NT2/D1 (cell line): ENCODE results near the gene CARS2.

Experiments
- SUZ12 ChIP-seq: IDR thresholded peaks from 2 replicates; pipeline ENCODE4 v1.6.1; 2011; ENCODE audit not compliant: insufficient read length, insufficient read depth; ENCODE audit errors: extremely low read depth
- ZNF274 ChIP-seq: IDR thresholded peaks from 2 replicates; pipeline ENCODE4 v1.6.1; 2011; ENCODE audit warnings: mild to moderate bottlenecking, low read depth, low read length

GRCh38 chr13:110665491-110666254, 40.2 kb downstream of the CARS2 start:
- TF ChIP-seq SUZ12 (no peak), ZNF274 (no peak)
